GM18517 (cell line): ENCODE results near the gene GTF3C1.
"Not testable (repeated sequence)": the region's sequence is repeated elsewhere in the genome, so short reads cannot be mapped to it uniquely, and the experiment has no call there.

Experiments used
- ATAC-seq: cut with Tn5 transposase; IDR thresholded peaks from one replicate; pipeline ENCODE4 v1.9.1; 2021; ENCODE audit warnings: mild to moderate bottlenecking, moderate library complexity; ENCODE audit not compliant: unreplicated experiment

The GTF3C1 gene

GRCh38 chr16:27549746-27550581 is at the start of gene GTF3C1, which contains the start of gene KATNIP:
Gene GTF3C1 (minus strand): TSS chr16:27549913. CDS start chr16:27549890, 23 bp downstream.
Gene KATNIP (plus strand): TSS chr16:27550144. CDS start chr16:27550171, 27 bp downstream.
- ATAC-seq, result peak; percentile 93

GRCh38 chr16:27598931-27599565 is 49.3 kb upstream of the GTF3C1 start:
- ATAC-seq, result no peak

- no peak for ATAC-seq
These were observed 48.5 kb upstream of the GTF3C1 start for GRCh38 chr16:27598220-27598619.

GRCh38 chr16:27597361-27597760 is 47.6 kb upstream of the GTF3C1 start:
- no peak for ATAC-seq

- no peak for ATAC-seq
These were observed 46.7 kb upstream of the GTF3C1 start for GRCh38 chr16:27596411-27596810.

- ATAC-seq, result no peak
These were observed 46.3 kb upstream of the GTF3C1 start for GRCh38 chr16:27595993-27596392.

GRCh38 chr16:27595475-27595874 is 45.8 kb upstream of the GTF3C1 start:
- ATAC-seq, result no peak

- no peak for ATAC-seq
These were observed 42.1 kb upstream of the GTF3C1 start for GRCh38 chr16:27591837-27592236.

GRCh38 chr16:27588057-27588456 is 38.3 kb upstream of the GTF3C1 start:
- ATAC-seq, result no peak

GRCh38 chr16:27586711-27587110 is 37.0 kb upstream of the GTF3C1 start:
- ATAC-seq, result no peak

- ATAC-seq, result no peak
These were observed 35.5 kb upstream of the GTF3C1 start for GRCh38 chr16:27585200-27585599.

GRCh38 chr16:27583634-27584033 is 33.9 kb upstream of the GTF3C1 start:
- ATAC-seq, result no peak

- ATAC-seq, result no peak
These were observed 33.2 kb upstream of the GTF3C1 start for GRCh38 chr16:27582883-27583282.

GRCh38 chr16:27579087-27579980 is 29.6 kb upstream of the GTF3C1 start:
- ATAC-seq, result no peak

- no peak for ATAC-seq
These were observed 27.0 kb upstream of the GTF3C1 start for GRCh38 chr16:27576729-27577128.

- ATAC-seq, result no peak
These were observed 23.0 kb upstream of the GTF3C1 start for GRCh38 chr16:27572711-27573110.

- no peak for ATAC-seq
These were observed 22.0 kb upstream of the GTF3C1 start for GRCh38 chr16:27571433-27572326.

GRCh38 chr16:27570986-27571385 is 21.3 kb upstream of the GTF3C1 start:
- ATAC-seq, result not testable (repeated sequence)

- ATAC-seq, result no peak
These were observed 18.4 kb upstream of the GTF3C1 start for GRCh38 chr16:27568077-27568476.

GRCh38 chr16:27566417-27566816 is 16.7 kb upstream of the GTF3C1 start:
- ATAC-seq, result no peak
